Measurements from ENCODE around the gene TUBE1. TPM values are rescaled to one million over a fixed set of nuclear protein-coding genes. Genes with fewer than 3 reads are reported as not detected.

TUBE1 gene
- total and polyA plus RNA-seq, 10 of the 15 experiments (the other 5 are each of a cell fraction or from before 2014, with no cell fraction given), result 6.3 to 25.2 (median 13.6) TPM

DNA sequence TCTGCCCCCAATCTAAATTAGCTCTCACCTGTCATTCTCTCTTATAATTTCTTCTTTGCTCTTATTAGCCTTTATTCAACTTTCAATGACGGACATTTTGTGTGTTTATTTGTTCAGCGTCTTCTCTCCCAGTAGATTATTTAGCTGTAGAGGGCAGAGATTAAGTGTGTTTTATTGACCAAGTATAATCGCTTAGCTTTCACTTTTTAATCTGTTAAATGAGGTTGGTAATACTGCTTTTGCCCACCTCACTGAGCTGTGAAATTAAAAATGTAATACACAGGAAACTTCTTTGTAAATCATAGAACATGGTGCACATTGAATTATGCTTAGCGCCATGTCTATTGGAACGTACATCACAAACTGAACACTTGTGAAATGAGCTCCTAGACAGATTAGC, 36.9 kb downstream of the TUBE1 start:
- ChIA-PET POLR2A (interaction anchor here (1.1 kb wide), 1 partner anchor 409 kb away, joined by 3 read pairs; no protein-coding TSS in a partner anchor), SMC1A (ENCODE audit: uncharacterized antibody, unreplicated experiment) (interaction anchor here (1.0 to 1.7 kb wide), 4 partner anchors 10 to 792 kb away, joined by 3 to 4 read pairs (median 4); a partner anchor contains a TSS), RAD21 (ENCODE audit: unreplicated experiment) (interaction anchor here (1.0 to 1.6 kb wide), 3 partner anchors 9 to 1368 kb away, joined by 3 to 8 read pairs (median 6); no protein-coding TSS in a partner anchor), CTCF (interaction anchor here (0.9 to 2.1 kb wide), 5 partner anchors 10 to 792 kb away, joined by 3 to 12 read pairs (median 3); a partner anchor contains a TSS)
- Histone ChIP-seq H3K4me1 (ENCODE audit: control insufficient read depth, insufficient read depth, low read length) (no peaks in the 10 kb centered on the region), H3K36me3 (ENCODE audit: control insufficient read depth in 2 of 2, insufficient read depth in 2 of 2, low read length in 1 of 2) (no peaks in the 10 kb centered on the region), H3K4me2 (ENCODE audit: control insufficient read depth, insufficient read depth) (no peak overlapping the region), H3K27ac (ENCODE audit: control insufficient read depth, insufficient read depth) (no peak overlapping the region), H3K9me3 (replicated peaks; ENCODE audit: control insufficient read depth, insufficient read depth, low read length) (no peaks in the 10 kb centered on the region), H2AFZ (ENCODE audit: control insufficient read depth, low read depth, low read length) (no peak overlapping the region), H4K20me1 (ENCODE audit: control insufficient read depth, insufficient read depth) (no peaks in the 10 kb centered on the region), H3K79me2 (ENCODE audit: control insufficient read depth, insufficient read depth, low read length) (no peaks in the 10 kb centered on the region), H3K27me3 (replicated peaks in 1 of 2; ENCODE audit: control insufficient read depth in 2 of 2, insufficient read depth in 2 of 2, low read length in 1 of 2) (no peaks in the 10 kb centered on the region), H3K4me3 (no peak overlapping the region), H3K9ac (ENCODE audit: control insufficient read depth, insufficient read depth, low read length) (no peak overlapping the region)
- FAIRE-seq (no peak), DNase-seq (ENCODE audit: low read depth, low spot score) (no peak), ATAC-seq (no peak)
- in situ Hi-C loops (cut with MboI), result no loop called here
- WGBS (ENCODE audit: insufficient coverage, insufficient replicate concordance, low lambda C conversion rate, missing lambda C conversion rate), result 52% methylated on average over 5 of the region's 5 CpGs
- BruUV-seq (replicated peaks), result no TSS peak
- intact Hi-C loops (cut with micrococcal nuclease; ENCODE audit: unreplicated experiment), result no loop called here
- TF ChIP-seq CEBPB (IDR thresholded peaks at IDR 0.05; ENCODE audit: borderline replicate concordance in 1 of 2, low read depth in 2 of 2, low read length in 2 of 2) (no peak), PML (IDR thresholded peaks at IDR 0.05; ENCODE audit: low read length) (no peak), ZNF274 (IDR thresholded peaks at IDR 0.05; ENCODE audit: insufficient read depth, insufficient read length) (no peak), CHD2 (IDR thresholded peaks at IDR 0.05; ENCODE audit: borderline replicate concordance, low read depth, low read length) (no peak), CBX5 (IDR thresholded peaks at IDR 0.05; ENCODE audit: low read depth) (no peak), RB1 (IDR thresholded peaks at IDR 0.05; ENCODE audit: borderline replicate concordance) (no peak), BACH1 (IDR thresholded peaks at IDR 0.05; ENCODE audit: borderline replicate concordance) (no peak), FOS (IDR thresholded peaks at IDR 0.05; ENCODE audit: borderline replicate concordance, extremely low read depth, insufficient read length) (no peak), IRF4 (IDR thresholded peaks at IDR 0.05; ENCODE audit: low read depth, low read length) (no peak), CREB1 (IDR thresholded peaks at IDR 0.05; ENCODE audit: low read depth) (no peak), SREBF2 (IDR thresholded peaks at IDR 0.05; ENCODE audit: low read length) (no peak)
- TF ChIP-seq, protein P1, sequence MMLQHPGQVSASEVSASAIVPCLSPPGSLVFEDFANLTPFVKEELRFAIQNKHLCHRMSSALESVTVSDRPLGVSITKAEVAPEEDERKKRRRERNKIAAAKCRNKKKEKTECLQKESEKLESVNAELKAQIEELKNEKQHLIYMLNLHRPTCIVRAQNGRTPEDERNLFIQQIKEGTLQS (IDR thresholded peaks at IDR 0.05; ENCODE audit: borderline replicate concordance, extremely low read depth, low read depth, low read length), result no peak
- TF ChIP-seq, protein P2, sequence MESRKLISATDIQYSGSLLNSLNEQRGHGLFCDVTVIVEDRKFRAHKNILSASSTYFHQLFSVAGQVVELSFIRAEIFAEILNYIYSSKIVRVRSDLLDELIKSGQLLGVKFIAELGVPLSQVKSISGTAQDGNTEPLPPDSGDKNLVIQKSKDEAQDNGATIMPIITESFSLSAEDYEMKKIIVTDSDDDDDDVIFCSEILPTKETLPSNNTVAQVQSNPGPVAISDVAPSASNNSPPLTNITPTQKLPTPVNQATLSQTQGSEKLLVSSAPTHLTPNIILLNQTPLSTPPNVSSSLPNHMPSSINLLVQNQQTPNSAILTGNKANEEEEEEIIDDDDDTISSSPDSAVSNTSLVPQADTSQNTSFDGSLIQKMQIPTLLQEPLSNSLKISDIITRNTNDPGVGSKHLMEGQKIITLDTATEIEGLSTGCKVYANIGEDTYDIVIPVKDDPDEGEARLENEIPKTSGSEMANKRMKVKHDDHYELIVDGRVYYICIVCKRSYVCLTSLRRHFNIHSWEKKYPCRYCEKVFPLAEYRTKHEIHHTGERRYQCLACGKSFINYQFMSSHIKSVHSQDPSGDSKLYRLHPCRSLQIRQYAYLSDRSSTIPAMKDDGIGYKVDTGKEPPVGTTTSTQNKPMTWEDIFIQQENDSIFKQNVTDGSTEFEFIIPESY (IDR thresholded peaks at IDR 0.05), result no peak

Data from GM12878 (cell line).